Measurements from ENCODE around the gene ABCA3. TPM values are rescaled to one million over a fixed set of nuclear protein-coding genes. Genes with fewer than 3 reads are reported as not detected.

ABCA3 gene
- total and polyA plus RNA-seq, 2 of the 8 experiments (the other 6 are each of a cell fraction or from before 2014, with no cell fraction given): 5.7 to 7.9 TPM

DNA sequence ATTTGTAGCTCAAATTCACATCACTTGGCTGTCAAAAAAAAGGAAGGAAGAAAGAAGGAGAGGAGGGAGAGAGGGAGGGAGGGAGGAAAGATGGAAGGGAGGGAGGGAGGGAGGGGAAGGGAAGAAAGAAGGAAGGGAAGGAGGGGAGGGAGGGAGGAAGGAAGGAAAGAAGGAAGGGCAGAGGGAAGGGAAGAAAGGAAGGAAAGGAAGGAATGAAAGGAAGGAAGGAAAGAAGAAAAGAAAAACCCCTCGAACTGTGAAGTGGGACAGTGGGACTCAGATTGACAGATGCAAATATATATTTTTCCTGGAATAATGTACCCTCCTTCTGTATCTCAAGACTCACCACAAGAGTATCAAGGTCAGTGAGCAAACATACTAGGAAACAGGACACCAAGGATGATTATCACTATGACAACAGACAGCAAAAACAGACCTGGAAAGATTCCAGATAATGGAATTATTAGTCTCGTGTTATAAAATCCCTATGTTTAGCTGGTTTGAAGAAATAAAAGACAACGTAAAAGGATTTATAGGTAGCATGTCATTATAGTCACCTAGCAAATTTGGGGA lies 24.2 kb upstream of the ABCA3 start:
- no peak overlapping the region for H2BK120ac ChIP-seq (replicated peaks; ENCODE audit: low read depth, low read length)
- H4K91ac ChIP-seq (replicated peaks; ENCODE audit: insufficient read length, low read length): no peak overlapping the region
- no peak overlapping the region for H4K8ac ChIP-seq (ENCODE audit: extremely low read depth, insufficient read depth, low read length)
- H3K79me1 ChIP-seq (ENCODE audit: low read depth, low read length): no peaks in the 10 kb centered on the region
- no peak overlapping the region for H2AK5ac ChIP-seq (ENCODE audit: low read depth, low read length)
- no peak overlapping the region for H3K4ac ChIP-seq (replicated peaks; ENCODE audit: insufficient read length, low read depth, low read length)
- H3K27ac ChIP-seq (ENCODE audit: low read depth, low read length): no peak overlapping the region
- no peak overlapping the region for H3K4me3 ChIP-seq (ENCODE audit: extremely low read depth in 1 of 4, insufficient read depth in 2 of 4, low read depth in 3 of 4, low read length in 4 of 4)
- CTCF ChIA-PET (ENCODE audit: partially characterized antibody): no interaction called here
- 90% methylated on average over 3 of the region's 3 CpGs; no CpG with 5 or more reads in 1 of the 2 experiments for WGBS, 2 experiments (ENCODE audit: extremely low coverage in 1 of 2, insufficient coverage in 1 of 2, insufficient read length in 1 of 2, insufficient replicate concordance in 2 of 2, low coverage in 1 of 2, low lambda C conversion rate in 2 of 2, missing lambda C conversion rate in 1 of 2)
- no peak overlapping the region for H2BK20ac ChIP-seq (ENCODE audit: low read length)
- H4K20me1 ChIP-seq (replicated peaks in 1 of 2; ENCODE audit: control insufficient read depth in 1 of 2, insufficient read depth in 2 of 2, low read length in 2 of 2): no peaks in the 10 kb centered on the region
- H3K23ac ChIP-seq (ENCODE audit: insufficient read length): no peak overlapping the region
- DNase-seq (ENCODE audit: low read depth in 1 of 2, low spot score in 2 of 2) (no peak), FAIRE-seq (no peak)
- no peaks in the 10 kb centered on the region for H3K79me2 ChIP-seq (ENCODE audit: control insufficient read depth in 1 of 2, insufficient read depth in 2 of 2, low read length in 2 of 2)
- no peak overlapping the region for H3K18ac ChIP-seq (ENCODE audit: extremely low read depth, low read length)
- no peak overlapping the region for H2BK12ac ChIP-seq (ENCODE audit: low read depth, low read length)
- H3K9ac ChIP-seq (replicated peaks in 1 of 4; ENCODE audit: extremely low read depth in 1 of 4, low read depth in 3 of 4, low read length in 3 of 4): no peak overlapping the region
- H3K56ac ChIP-seq (replicated peaks; ENCODE audit: insufficient read length, low read depth, low read length): no peak overlapping the region
- no peak overlapping the region for H2BK15ac ChIP-seq (ENCODE audit: low read length)
- H3K23me2 ChIP-seq (ENCODE audit: low read depth, low read length): no peaks in the 10 kb centered on the region; the same call in 1 of the 2 replicates
- no peaks in the 10 kb centered on the region; a peak in 1 of 7 replicates for H3K27me3 ChIP-seq (replicated peaks in 1 of 4; ENCODE audit: control insufficient read depth in 3 of 4, extremely low read depth in 1 of 4, insufficient read depth in 3 of 4, low read length in 3 of 4)
- no peaks in the 10 kb centered on the region for H3K9me3 ChIP-seq (ENCODE audit: insufficient read depth in 2 of 2, low read depth in 1 of 2, low read length in 1 of 2)
- no peak overlapping the region for H4K5ac ChIP-seq (ENCODE audit: insufficient read length, low read depth, low read length)
- no peaks in the 10 kb centered on the region for H3K4me1 ChIP-seq (replicated peaks in 1 of 4; ENCODE audit: control insufficient read depth in 3 of 4, insufficient read depth in 4 of 4, low read length in 3 of 4)
- H3K14ac ChIP-seq (ENCODE audit: insufficient read length): no peak overlapping the region
- POLR2A ChIA-PET (ENCODE audit: partially characterized antibody): no interaction called here
- H3K36me3 ChIP-seq (ENCODE audit: control insufficient read depth in 2 of 4, insufficient read depth in 4 of 4, low read length in 3 of 4): no peaks in the 10 kb centered on the region
- H3K4me2 ChIP-seq (ENCODE audit: insufficient read depth in 1 of 2, low read depth in 2 of 2, low read length in 2 of 2): no peak overlapping the region
- H2BK5ac ChIP-seq (ENCODE audit: low read depth, low read length): no peak overlapping the region
- H2AFZ ChIP-seq (ENCODE audit: low read length): no peak overlapping the region
- TF ChIP-seq BCL11A (IDR thresholded peaks at IDR 0.05; ENCODE audit: low read depth in 2 of 2, low read length in 2 of 2): no peak
- no peak for TF ChIP-seq TAF7 (optimal IDR thresholded peaks at IDR 0.05; ENCODE audit: borderline replicate concordance, low read depth, low read length)
- TF ChIP-seq RFX5 (IDR thresholded peaks at IDR 0.05; ENCODE audit: borderline replicate concordance, low read depth, low read length): no peak
- no peak for TF ChIP-seq RXRA (IDR thresholded peaks at IDR 0.05; ENCODE audit: insufficient read depth, low read depth, low read length)
- no peak for TF ChIP-seq POU5F1 (IDR thresholded peaks at IDR 0.05; ENCODE audit: low read depth, low read length)

Data from H1 (cell line).